ENCODE data around the gene SEBOX.

The SEBOX gene, protein sequence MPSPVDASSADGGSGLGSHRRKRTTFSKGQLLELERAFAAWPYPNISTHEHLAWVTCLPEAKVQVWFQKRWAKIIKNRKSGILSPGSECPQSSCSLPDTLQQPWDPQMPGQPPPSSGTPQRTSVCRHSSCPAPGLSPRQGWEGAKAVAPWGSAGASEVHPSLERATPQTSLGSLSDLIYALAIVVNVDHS

GRCh38 chr17:28364665-28365363 lies at the start of gene SEBOX:
SEBOX (minus strand) TSS chr17:28365199; CDS start chr17:28365151, 48 bp downstream.
- DNase-seq (ENCODE audit: low read depth), result no peak

GRCh38 chr17:28413804-28414203 lies 48.8 kb upstream of the SEBOX start:
- no peak for DNase-seq (ENCODE audit: low read depth)

GRCh38 chr17:28412099-28412498 lies 47.1 kb upstream of the SEBOX start:
- no peak for DNase-seq (ENCODE audit: low read depth)

- no peak for DNase-seq (ENCODE audit: low read depth)
These were observed 42.9 kb upstream of the SEBOX start for GRCh38 chr17:28407974-28408306.

- DNase-seq (ENCODE audit: low read depth), result no peak
These were observed 42.4 kb upstream of the SEBOX start for GRCh38 chr17:28407130-28407973.

GRCh38 chr17:28406473-28406814 lies 41.4 kb upstream of the SEBOX start:
- no peak for DNase-seq (ENCODE audit: low read depth)

DNA sequence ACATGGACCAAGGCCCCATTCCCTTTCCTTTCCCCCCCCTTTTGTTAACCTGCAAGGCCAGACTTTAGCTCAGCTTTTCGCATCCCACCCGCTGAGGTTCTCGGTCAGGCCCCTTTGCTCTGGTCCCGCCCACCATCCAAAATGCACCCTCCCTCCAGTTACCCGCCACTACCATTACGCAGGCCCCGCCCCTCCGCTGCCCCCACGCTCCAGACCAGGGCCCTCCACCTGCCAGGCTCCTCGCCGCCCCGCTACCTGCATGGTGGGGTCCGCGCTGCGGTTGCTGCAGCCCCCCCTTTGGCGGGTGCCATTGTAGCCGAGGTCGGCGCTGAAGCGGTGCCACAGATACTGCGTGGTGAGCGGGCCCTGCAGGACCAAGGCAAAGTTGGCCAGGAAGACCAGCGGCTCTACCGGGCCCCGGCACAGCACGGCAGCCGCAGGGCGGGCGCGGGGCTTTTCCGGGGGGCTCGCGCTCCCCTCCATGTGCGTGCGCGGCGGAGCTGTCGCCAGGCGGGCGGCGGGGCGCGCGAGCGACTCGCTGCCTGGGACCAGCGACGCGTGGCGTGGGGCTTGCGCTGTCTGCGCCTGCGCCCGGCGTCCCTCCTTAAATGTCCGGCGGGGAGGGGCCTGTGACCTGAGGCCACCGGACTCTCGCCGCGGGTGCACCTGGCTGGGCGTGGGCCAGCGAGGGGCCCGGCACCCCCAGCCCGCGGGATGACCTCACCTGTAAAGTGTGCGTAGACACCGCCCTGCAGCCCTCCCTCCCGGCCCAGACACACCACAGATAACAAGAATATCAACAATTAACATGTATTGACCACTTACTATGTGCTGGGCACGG lies 40.9 kb upstream of the SEBOX start, which contains the start of gene SLC46A1:
SLC46A1 (minus strand) TSS at position 581 of the 841 bp plus-strand sequence; CDS start at position 483, 98 bp downstream.
- no peak for DNase-seq (ENCODE audit: low read depth)

DNA sequence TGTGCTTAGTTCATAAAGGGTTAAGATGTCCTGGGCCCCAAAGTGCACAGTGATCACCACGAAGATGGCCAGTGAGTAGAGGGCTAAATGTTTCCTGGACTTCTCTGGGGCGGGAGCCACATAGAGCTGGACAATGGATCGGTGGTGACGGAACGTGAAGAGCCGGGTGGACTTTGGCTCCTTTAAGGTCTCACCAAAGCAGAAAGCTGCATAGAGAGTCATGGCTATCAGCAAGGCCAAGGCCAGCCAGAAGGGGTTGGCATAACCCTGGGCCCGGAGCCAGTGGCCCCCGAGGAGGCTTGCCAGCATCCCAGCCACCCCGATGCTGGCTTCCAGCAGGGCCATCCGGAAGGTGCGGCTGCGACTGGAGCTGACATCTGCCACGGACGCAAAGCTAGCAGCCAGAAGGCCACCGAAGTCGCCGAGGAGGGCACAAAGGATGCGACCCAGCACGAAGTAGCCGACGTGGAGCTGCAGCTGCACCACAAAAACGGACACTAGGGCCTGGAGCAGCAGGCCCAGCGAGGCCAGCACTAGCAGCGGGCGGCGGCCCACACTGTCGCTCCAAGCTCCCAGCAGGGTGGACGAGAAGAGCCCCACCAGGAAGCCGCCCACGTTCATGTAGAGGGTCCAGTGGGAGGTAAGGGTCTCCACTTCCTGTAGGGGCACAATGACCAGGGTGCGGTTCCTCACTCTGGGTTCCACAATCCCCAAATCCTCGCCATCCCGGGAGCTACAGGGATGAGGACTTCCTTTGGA lies 40.0 kb upstream of the SEBOX start:
- DNase-seq (ENCODE audit: low read depth), result no peak

DNA sequence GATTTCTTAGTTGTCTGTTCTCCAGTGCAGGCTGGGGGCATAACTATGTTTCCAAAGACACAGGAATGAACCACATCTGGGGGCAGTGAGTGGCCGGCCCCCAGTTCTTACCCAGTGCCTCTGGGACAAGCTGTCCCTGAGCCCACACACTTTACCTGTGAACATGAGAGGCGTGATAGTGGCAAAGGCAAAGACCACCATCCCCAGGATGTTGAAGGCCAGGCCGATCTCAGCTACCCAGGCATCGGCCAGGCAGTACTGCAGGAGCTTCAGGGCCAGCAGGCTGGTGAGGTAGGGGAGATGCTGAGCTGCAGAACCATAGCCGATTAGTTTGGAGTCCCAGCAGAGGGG lies 39.4 kb upstream of the SEBOX start:
- no peak for DNase-seq (ENCODE audit: low read depth)

- no peak for DNase-seq (ENCODE audit: low read depth)
These were observed 39.0 kb upstream of the SEBOX start for GRCh38 chr17:28404007-28404406.

- DNase-seq (ENCODE audit: low read depth), result no peak
These were observed 37.8 kb upstream of the SEBOX start for GRCh38 chr17:28402844-28403243.

GRCh38 chr17:28402224-28402630 lies 37.2 kb upstream of the SEBOX start:
- no peak for DNase-seq (ENCODE audit: low read depth)

DNA sequence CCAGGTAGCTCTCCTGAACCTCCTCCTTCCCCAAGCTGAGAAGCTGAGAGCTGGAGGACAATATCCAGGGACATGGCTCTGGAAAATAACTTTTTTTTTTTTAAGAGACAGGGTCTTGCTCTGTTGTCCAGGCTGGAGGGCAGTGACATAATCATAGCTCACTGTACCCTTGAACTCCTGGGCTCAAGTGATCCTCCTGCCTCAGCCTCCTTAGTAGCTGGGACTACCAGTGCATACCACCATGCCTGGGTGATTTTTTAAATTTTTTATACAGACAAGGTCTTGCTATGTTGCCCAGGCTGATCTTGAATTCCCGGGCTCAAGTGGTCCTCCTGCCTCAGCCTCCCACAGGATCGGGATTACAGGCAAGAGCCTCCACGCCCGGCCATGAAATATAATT lies 34.8 kb upstream of the SEBOX start:
- DNase-seq (ENCODE audit: low read depth), result no peak

DNA sequence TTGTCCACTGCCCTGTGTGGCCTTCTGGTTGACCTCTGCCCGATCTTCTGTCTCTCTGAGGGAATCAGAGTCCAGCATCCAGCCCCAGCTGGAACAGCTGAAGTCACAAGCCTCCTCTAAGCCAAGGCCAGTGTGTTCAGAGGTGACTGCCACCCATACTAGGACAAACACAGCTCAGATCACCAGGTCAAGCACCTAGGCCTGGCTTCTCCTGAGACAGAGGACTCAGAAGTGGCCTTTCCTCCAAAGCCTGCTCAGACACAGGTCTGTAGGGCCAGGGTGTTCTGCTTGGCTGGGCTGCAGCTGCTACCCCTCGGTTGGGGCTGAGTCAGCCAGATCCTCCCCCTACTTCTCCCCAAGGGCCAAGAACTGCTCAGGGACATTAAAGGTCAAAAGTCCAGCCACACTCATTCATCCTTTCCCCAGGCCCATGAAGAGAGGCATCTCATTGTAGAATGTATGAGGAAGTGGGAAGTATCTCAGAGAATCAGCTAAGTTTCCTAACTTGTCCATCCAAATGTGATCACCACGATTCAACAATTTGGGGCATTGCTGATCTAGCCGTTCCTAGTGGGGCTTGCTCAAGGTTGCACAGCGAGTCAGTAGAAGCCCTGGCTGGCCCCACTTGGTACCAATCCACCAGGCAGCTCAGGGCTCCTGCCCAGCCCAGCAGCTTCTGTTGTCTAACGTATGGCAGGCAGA lies 33.4 kb upstream of the SEBOX start:
- DNase-seq (ENCODE audit: low read depth), result no peak

DNA sequence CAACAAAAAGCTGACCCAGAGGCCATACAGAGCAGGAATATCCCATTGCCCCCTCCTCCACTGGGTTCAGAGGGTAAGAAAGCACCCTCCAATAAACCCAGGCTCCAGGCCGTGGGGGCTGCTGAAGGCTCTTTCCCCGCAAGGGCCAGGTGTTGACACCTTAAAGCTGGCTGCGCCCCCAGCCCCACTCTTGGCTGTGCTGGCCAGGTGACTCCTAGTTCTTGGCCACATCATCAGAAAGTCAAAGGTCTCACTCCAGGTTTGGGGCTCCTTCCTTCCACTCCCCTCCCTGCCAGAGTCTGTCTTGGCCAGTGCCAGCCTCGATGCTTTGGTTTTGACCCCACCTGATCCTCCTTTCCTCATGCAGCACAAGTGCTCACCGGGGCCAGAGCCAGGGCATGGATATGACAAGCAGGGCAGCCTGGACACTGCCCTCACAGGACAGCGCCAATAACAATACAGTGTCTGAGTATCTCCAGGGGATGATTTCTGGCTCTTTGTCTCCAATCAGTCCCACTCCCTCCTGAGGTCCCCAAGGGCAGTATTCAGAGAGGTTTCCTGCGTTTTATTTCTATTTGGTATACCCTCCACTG lies 32.8 kb upstream of the SEBOX start:
- no peak for DNase-seq (ENCODE audit: low read depth)

- no peak for DNase-seq (ENCODE audit: low read depth)
These were observed 32.3 kb upstream of the SEBOX start for GRCh38 chr17:28397275-28397674.

- DNase-seq (ENCODE audit: low read depth), result no peak
These were observed 31.7 kb upstream of the SEBOX start for GRCh38 chr17:28396635-28397239.

GRCh38 chr17:28395968-28396367 lies 31.0 kb upstream of the SEBOX start:
- no peak for DNase-seq (ENCODE audit: low read depth)

- DNase-seq (ENCODE audit: low read depth), result no peak
These were observed 30.4 kb upstream of the SEBOX start for GRCh38 chr17:28395426-28395825.

All from HS-5 (cell line).